Muscle layer of duodenum (tissue), 2 donors: ENCODE measurements around the gene GPC3.
A peak's percentile ranks its signal among the peaks of the same experiment; 100 is the strongest.
"Not testable (repeated sequence)": the region's sequence is repeated elsewhere in the genome, so short reads cannot be mapped to it uniquely, and the experiment has no call there.

Source experiments
- H3K27ac ChIP-seq: one replicate; pipeline ENCODE4 v1.7.0; 2013; ENCODE audit warnings: mild to moderate bottlenecking, low read length
- H3K27me3 ChIP-seq: one replicate; pipeline ENCODE4 v1.7.0; 2013; ENCODE audit warnings: low read depth, mild to moderate bottlenecking, control low read depth, low read length
- H3K36me3 ChIP-seq, 2 donors: one replicate each; pipeline ENCODE4 v1.7.0; 2013; ENCODE audit warnings: low read length in 2 of 2, control low read depth in 1 of 2, mild to moderate bottlenecking in 1 of 2; ENCODE audit not compliant: insufficient read depth in 2 of 2, control insufficient read depth in 1 of 2
- H3K4me1 ChIP-seq, 2 donors: one replicate each; pipeline ENCODE4 v1.7.0; 2013; ENCODE audit warnings: low read length in 2 of 2, mild to moderate bottlenecking in 2 of 2, control low read depth in 1 of 2, moderate library complexity in 1 of 2; ENCODE audit not compliant: insufficient read depth in 2 of 2, control insufficient read depth in 1 of 2
- H3K4me3 ChIP-seq, 2 donors: one replicate each; pipeline ENCODE4 v1.7.0; 2013; ENCODE audit warnings: low read length in 2 of 2, low read depth in 1 of 2, mild to moderate bottlenecking in 1 of 2
- H3K9me3 ChIP-seq, 2 donors: one replicate each; pipeline ENCODE4 v1.7.0; 2013; ENCODE audit warnings: low read length in 2 of 2, control low read depth in 1 of 2, mild to moderate bottlenecking in 1 of 2; ENCODE audit not compliant: control insufficient read depth in 1 of 2
- donor health status: healthy.

Gene GPC3

DNA sequence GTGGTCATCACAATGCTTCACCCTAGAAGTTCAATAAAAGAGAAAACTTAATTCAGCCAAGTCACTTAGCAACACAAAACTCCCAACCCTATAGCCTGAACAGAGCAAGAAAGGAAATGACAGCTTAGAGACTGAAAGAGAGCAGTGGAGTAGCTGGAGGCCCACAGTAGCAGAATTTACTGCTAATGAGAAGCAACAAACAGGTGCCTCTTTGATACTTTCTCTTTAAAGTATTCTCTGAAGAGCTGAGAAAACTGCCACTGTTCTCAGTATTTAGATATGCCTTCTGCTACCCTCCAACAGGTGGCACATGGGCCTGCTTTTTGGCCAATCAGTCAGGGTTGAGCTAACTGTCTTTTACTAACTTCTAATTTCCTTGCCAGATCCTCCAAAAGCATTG lies 240.0 kb downstream of the GPC3 start:
- H3K27me3 ChIP-seq: no peaks in the 10 kb centered on the region
- H3K36me3 ChIP-seq: no peaks in the 10 kb centered on the region
- H3K9me3 ChIP-seq: no peaks in the 10 kb centered on the region
- no peaks in the 10 kb centered on the region for H3K4me1 ChIP-seq
- H3K27ac ChIP-seq: no peak overlapping the region
- H3K4me3 ChIP-seq: no peak overlapping the region

GRCh38 chrX:133742602-133743305 lies 242.6 kb downstream of the GPC3 start:
- Histone ChIP-seq H3K27ac (no peak overlapping the region), H3K9me3 (no peaks in the 10 kb centered on the region), H3K4me1 (no peaks in the 10 kb centered on the region), H3K4me3 (no peak overlapping the region), H3K27me3 (no peaks in the 10 kb centered on the region), H3K36me3 (no peaks in the 10 kb centered on the region)

DNA sequence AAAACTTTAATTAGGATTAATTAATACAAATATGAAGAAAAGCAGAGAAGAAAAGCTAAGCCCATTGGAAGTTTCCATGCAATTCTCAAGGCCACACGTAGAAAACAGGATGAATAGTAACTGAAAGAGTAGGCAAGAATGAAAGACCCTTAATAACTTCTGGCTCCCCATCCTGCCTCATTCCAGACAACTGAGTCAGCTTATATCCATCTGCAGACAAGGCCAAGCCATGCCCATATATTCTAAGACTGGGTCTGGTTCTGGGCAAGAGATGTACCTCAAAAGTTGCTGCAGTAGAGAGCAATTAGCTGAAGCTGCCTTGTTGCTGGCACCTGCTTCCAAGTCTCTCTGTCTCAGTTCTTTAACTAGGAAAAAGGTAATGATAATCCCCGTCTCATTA lies 244.1 kb downstream of the GPC3 start:
- Histone ChIP-seq H3K9me3 (no peaks in the 10 kb centered on the region), H3K4me3 (no peak overlapping the region), H3K36me3 (no peaks in the 10 kb centered on the region), H3K27ac (no peak overlapping the region), H3K27me3 (no peaks in the 10 kb centered on the region), H3K4me1 (no peaks in the 10 kb centered on the region)

DNA sequence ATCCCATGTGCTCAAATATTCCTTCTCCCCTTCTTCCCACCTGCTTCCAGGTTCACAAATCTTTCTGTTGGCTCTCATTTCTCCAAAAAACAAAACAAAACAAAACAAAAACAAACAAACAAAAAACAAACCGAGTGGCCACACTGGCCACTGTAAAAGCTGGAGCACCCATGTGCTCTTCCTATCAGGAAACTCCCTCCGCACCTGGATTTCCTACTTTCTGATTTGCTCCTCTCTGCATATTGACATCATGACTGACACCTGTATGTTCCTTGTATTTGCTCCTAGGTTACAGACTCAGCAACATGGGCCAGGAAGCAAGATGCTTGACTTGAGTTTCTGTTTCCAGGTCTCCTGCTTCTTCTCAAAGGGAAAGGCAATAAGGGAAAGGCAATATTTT lies 258.8 kb downstream of the GPC3 start:
- H3K4me3 ChIP-seq: no peak overlapping the region
- H3K27ac ChIP-seq: no peak overlapping the region

GRCh38 chrX:133726211-133726630 lies 259.2 kb downstream of the GPC3 start:
- Histone ChIP-seq H3K4me1 (no peaks in the 10 kb centered on the region), H3K27ac (no peak overlapping the region), H3K9me3 (no peaks in the 10 kb centered on the region), H3K27me3 (no peaks in the 10 kb centered on the region), H3K36me3 (no peaks in the 10 kb centered on the region), H3K4me3 (no peak overlapping the region)

More for the DNA sequence above, 258.8 kb downstream of the GPC3 start:
- Histone ChIP-seq H3K9me3 (no peaks in the 10 kb centered on the region), H3K4me1 (no peaks in the 10 kb centered on the region), H3K36me3 (no peaks in the 10 kb centered on the region), H3K27me3 (no peaks in the 10 kb centered on the region)

DNA sequence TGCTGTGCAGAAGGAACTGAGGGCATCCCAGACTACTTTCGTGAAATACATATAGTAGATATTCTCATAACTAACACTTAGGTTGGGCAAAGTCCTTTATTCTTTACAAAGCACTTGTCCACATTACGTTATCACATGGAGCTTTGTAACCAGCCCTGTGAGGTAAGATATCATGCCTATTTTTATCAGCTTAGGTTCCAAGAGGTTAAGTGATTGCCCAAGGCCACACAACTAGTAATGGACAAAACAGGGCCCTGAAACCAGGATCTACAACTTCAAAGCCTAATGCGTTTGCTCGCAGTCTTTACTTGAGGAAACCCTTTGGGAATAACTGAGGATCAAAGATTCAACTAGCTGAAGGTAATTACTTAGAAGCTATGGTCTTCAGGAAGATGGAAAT lies 261.5 kb downstream of the GPC3 start:
- Histone ChIP-seq H3K4me1 (no peaks in the 10 kb centered on the region), H3K27ac (no peak overlapping the region), H3K27me3 (no peaks in the 10 kb centered on the region), H3K9me3 (no peaks in the 10 kb centered on the region), H3K36me3 (no peaks in the 10 kb centered on the region), H3K4me3 (no peak overlapping the region)

GRCh38 chrX:133722756-133723155 lies 262.6 kb downstream of the GPC3 start:
- Histone ChIP-seq H3K9me3 (no peaks in the 10 kb centered on the region), H3K27ac (no peak overlapping the region), H3K36me3 (no peaks in the 10 kb centered on the region), H3K4me1 (no peaks in the 10 kb centered on the region), H3K27me3 (no peaks in the 10 kb centered on the region), H3K4me3 (no peak overlapping the region)

DNA sequence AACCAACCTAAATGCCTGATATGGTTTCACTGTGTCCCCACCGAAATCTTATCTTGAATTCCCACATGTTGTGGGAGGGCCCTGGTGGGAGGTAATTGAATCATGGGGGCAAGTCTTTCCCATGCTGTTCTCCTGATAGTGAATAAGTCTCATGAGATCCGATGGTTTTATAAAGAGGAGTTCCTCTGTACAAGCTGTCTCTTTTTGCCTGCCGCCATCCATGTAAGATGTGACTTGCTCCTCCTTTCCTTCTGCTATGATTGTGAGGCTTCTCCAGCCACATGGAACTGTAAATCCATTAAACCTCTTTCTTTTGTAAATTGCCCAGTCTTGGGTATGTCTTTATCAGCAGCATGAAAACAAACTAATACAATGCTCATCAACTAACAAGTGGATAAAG lies 265.1 kb downstream of the GPC3 start:
- not testable (repeated sequence) for H3K9me3 ChIP-seq, H3K27ac ChIP-seq, H3K36me3 ChIP-seq, H3K4me1 ChIP-seq, H3K27me3 ChIP-seq, H3K4me3 ChIP-seq

- Histone ChIP-seq H3K27me3 (no peaks in the 10 kb centered on the region), H3K4me3 (peak overlapping the region in 1 of 2 donors; percentile 21), H3K27ac (no peak overlapping the region), H3K4me1 (no peaks in the 10 kb centered on the region), H3K36me3 (no peaks in the 10 kb centered on the region), H3K9me3 (no peaks in the 10 kb centered on the region)
Observed at GRCh38 chrX:133715715-133716114, 269.7 kb downstream of the GPC3 start.

GRCh38 chrX:133709501-133709900 lies 275.9 kb downstream of the GPC3 start:
- Histone ChIP-seq H3K9me3 (no peaks in the 10 kb centered on the region), H3K27me3 (no peaks in the 10 kb centered on the region), H3K36me3 (no peaks in the 10 kb centered on the region), H3K4me3 (no peak overlapping the region), H3K4me1 (no peaks in the 10 kb centered on the region), H3K27ac (no peak overlapping the region)

DNA sequence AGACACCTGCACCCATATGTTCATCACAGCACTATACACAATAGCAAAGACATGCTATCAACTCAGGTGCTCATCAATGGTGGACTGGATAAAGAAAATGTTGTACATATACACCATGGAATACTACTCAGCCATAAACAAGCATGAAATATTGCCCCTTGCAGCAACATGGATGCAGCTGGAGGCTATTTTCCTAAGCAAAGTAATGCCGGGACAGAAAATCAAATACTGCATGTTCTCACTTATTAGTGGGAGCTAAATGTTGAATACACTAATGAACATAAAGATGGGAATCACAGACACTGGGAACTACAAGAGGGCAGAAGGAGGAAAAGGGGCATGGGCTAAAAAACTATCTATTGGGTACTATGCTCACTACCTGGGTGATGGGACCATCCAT lies 278.5 kb downstream of the GPC3 start:
- no peak overlapping the region for H3K27ac ChIP-seq
- no peaks in the 10 kb centered on the region for H3K36me3 ChIP-seq
- no peaks in the 10 kb centered on the region for H3K27me3 ChIP-seq
- H3K4me3 ChIP-seq: no peak overlapping the region
- H3K4me1 ChIP-seq: no peaks in the 10 kb centered on the region
- no peaks in the 10 kb centered on the region for H3K9me3 ChIP-seq

GRCh38 chrX:133702230-133702629 lies 283.2 kb downstream of the GPC3 start:
- Histone ChIP-seq H3K27me3 (no peaks in the 10 kb centered on the region), H3K9me3 (no peaks in the 10 kb centered on the region), H3K27ac (no peak overlapping the region), H3K4me1 (no peaks in the 10 kb centered on the region), H3K36me3 (no peaks in the 10 kb centered on the region), H3K4me3 (no peak overlapping the region)
